ENCODE data around the gene PTPN18.
"Not testable (repeated sequence)": the region's sequence is repeated elsewhere in the genome, so short reads cannot be mapped to it uniquely, and the experiment has no call there.

The PTPN18 gene, protein sequence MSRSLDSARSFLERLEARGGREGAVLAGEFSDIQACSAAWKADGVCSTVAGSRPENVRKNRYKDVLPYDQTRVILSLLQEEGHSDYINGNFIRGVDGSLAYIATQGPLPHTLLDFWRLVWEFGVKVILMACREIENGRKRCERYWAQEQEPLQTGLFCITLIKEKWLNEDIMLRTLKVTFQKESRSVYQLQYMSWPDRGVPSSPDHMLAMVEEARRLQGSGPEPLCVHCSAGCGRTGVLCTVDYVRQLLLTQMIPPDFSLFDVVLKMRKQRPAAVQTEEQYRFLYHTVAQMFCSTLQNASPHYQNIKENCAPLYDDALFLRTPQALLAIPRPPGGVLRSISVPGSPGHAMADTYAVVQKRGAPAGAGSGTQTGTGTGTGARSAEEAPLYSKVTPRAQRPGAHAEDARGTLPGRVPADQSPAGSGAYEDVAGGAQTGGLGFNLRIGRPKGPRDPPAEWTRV

DNA sequence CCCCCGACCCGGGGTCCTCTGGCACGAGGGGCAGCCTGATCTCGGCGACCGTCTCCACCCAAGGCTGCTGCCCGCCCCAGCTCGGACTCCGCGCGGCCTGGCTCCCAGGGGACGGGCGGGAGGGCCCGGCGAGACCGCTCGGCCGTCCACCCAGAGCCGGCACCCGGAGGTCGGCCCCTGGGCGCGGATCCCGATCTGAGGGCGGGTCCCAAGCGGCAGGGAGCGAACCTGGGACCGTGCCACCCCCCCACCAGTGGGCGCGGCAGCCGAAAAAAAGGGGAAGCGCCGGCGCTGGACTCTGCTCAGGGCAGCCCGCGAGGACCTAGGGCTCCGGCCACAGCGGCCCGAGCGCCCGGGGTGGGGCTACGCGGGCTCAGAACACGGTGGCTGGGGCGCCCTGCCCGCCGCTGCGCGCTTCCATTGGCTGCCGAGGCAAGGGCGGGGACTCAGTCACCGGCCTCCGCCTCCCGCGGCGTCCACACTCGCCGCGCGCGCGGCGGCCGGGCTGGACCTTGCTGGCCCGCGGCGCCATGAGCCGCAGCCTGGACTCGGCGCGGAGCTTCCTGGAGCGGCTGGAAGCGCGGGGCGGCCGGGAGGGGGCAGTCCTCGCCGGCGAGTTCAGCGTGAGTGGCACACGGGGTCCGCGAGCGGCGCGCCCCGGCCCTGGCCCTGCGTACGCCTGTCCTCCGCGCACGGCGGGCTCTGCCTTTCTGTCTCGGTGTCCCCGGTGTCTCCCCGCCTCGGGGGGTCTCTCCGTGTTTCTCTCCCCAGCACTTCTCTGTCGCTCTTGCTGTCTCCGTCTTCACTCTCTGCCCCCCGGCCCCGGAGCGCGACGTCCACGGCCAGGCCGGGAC, at the start of gene PTPN18:
TSS of gene PTPN18 (plus strand) at position 479 of the 854 bp plus-strand sequence. CDS start at position 531, 52 bp downstream.
- DNase-seq: no peak

DNA sequence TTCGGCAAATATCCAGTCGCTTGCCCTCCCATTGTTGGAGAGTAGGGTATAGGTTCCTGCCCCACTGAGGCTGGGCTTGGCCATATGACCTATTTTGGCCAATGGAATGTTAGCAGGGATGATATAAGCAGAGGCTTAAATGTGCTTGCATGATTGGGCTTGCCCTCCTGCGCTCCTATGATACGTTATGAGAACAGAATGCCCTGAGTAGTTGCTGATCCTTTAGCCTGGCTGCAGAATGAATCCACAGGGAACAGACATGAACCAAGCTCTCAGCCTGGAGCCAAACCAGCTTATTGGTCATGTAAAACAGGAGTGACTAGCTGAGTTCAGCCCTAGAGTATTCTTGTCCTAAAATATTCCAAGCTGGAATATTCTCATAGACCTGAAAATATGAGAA, 48.0 kb upstream of the PTPN18 start:
- no peak for DNase-seq

DNA sequence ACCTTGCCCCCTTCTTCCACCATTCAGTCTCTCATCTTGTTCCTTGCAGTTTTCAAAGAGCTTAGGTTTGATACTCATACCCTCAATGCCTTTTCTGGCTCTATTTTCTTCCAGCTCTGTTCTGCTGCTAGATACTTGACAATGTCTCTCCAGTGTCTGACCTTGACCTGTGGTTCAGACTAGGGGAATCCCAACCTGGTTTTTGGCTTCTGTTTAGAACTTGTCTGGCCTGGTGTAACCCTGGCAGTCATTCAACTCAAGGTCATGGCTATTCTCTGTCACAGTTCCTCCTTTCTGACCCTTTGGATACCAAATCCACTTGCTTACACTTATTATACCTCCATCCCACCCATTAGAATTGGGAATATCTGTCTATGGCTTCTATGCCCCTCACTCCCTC, 45.0 kb upstream of the PTPN18 start:
- no peak for DNase-seq

DNA sequence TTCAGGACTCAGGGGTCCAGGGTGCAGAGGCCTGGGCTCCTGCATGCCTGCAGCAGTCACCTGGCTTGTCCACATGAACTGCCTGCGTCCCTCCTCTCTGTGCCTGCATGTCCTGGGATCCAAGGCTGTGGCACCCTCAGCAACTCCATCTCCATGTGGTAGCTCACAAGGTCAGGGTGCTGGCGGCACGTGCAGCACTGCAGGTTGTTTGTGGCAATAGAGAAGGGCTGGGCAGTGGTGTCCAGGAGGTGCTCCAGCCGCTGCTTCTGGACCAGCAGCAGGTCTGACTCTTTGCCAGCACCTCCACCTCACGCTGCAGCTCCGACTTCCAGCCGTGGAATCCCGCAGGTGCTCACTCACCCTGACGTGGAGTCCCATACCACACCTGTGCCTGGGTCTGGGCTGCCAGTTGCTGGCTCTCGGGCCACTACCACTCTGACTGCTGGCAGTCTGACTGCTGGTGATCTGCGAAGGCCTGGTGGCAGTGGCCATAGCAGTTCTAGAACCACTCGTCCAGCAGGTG, 42.0 kb upstream of the PTPN18 start:
- no peak for DNase-seq

DNA sequence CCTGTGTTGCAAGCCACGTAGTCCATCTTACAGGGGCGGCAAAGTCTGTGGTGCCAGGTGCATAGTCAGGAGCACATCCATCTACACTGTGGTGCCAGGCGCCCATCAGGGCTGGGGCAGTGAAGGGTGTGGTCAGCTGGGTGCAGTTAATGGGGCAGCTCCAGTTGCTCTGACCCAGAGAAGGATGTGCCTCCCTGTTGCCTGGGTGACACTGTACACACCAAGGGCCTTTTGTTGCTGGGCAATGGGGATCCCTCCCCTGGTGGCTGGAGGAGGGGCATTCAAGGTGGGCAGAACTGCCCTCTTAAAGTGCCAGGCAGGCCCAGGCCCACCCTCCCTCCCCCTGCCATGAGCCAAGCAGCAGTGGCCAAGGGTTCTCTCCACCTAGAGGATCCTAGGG, 41.5 kb upstream of the PTPN18 start:
- no peak for DNase-seq

DNA sequence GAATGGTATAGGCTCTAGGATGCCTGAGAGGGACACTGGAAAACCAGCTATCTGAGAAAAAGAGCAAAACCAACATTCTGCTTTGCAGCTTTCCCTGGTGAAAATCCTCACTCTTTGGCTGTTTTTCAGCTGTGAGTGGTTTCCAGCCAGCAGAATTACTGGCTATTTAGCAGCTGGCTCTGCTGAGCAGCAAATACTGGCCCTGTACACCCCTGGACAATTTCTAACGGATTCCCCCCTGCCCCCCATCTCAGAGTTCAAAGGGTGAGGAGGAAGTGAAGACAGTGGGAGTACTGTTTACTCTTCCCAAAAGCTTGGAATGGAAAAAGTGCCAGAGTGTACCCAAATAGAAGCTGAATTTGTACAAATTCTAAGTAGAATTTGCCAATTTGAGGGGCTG, 39.3 kb upstream of the PTPN18 start:
- DNase-seq: no peak

DNA sequence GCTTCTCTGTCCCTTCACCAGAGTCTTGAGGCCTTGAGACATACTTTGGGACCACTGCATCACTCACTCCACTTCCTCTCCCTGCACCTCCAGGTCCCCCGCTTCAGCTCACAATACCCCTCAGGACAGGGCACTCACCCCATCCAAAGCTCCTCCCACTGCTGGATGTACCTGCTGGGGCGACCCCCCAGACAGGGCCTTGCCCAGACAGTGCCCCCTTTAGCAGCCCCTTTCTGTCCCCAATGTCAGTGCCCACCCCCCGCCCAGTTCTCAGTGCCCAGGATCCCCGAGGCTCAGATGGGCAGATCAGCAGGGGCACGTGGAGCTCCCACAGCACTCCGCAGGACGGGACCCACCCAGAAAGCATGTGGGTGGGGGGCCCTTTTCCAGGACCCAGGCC, 37.0 kb upstream of the PTPN18 start:
- DNase-seq: no peak

DNA sequence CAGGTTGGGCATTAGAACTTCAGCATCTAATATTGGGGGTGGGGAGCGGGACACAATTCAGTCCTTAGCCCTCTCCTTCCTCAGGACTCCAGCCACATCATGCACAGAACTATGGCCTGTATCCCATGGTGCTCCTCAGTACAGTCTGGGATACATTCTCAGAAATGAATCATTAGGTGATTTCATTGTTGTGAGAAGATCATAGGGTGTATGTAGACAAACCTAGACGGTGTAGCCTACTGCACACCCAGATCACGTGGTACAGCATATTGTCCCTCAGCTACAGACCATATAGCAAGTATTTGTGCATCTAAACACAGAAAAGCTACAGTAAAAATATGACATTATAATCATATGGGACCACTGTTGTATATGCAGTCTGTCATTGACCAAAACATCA, 36.3 kb upstream of the PTPN18 start:
- DNase-seq: no peak

DNA sequence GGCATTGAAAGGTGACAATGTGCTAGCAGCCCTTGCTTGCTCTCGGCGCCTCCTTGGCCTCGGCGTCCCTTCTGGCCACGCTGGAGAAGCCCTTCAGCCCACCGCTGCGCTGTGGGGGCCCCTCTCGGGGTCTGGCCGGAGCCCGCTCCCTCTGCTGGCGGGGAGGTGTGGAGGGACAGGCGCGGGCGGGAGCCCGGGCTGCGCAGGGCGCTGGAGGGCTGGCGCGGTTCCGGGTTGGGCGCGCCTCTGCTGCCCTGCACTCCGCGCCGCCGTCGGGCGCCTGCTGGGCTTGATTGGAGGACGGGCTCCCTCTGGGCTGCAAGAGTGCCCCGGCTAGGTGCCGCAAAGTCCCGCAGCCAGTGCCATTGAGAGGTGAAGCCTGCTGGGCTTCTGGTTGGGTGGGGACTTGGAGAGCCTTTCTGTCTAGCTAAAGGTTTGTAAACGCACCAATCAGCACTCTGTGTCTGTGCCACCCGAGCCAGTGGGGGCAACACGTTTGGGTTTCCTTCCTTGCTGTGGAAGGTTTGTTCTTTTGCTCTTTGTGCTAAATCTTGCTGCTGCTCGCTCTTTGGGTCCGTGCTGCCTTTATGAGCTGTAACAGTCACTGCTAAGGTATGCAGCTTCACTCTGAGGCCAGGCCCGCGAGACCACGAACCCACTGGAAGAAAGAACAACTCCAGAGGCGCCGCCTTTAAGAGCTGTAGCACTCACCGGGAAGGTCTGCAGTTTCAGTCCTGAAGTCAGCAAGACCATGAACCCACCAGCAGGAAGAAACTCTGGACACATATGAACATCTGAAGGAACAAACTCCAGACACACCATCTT, 27.9 kb upstream of the PTPN18 start:
- no peak for DNase-seq

DNA sequence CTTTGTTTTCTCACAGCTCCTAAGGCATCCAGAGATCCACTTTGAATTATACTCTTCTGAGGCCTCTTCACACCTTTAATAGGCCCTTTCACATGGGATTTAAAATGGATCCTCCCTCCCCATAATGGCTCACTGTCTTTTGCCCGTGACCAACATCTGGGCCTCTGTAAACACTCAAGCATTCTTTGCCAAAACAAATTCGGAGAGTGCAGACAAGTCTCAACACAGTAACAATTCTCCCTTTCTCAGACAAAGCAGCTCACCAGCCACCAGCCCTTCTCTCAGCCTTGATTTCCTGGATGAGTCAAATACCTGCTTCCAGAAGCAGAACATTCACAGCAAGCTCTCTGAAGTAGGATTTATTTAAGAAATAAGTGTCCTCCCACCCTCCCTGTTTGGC, 27.1 kb upstream of the PTPN18 start:
- DNase-seq: no peak

DNA sequence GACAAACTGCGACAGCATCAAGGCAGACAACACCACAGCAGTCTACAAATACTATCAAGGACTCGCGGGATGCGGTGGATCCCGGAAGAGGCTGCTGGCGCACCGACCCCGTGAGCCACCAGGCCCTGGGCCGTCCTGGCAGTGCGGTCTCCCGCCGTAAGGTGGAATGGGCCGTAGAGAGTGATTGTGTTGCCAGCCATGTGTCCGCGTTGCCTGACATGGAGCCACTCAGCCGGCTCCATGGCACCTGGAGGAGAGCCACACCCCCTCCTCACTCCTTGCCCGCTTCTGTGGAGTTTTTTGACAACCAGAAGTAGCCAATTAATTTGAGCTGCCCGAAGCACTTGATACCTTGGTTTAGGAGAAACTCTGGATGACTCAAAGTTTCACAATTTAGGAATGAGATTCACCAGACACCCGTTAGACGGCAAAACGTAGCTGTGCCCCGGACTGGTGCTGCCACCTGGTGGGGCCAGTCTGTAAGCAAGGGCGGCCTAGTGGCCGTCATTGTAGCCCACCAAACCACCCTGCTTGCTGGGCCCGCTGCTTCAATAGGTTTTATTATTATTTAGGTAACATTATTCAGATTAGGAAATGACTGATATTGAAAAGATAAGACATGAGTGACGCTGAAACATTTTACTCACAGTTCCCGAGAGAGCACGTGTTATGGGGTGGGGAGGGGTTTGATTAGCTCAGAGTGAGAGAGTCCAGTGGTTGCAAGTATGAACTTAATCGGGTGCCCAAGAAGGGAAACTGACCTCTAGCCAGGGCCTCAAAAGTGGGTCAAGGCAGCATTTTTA, 23.4 kb upstream of the PTPN18 start:
- no peak for DNase-seq

DNA sequence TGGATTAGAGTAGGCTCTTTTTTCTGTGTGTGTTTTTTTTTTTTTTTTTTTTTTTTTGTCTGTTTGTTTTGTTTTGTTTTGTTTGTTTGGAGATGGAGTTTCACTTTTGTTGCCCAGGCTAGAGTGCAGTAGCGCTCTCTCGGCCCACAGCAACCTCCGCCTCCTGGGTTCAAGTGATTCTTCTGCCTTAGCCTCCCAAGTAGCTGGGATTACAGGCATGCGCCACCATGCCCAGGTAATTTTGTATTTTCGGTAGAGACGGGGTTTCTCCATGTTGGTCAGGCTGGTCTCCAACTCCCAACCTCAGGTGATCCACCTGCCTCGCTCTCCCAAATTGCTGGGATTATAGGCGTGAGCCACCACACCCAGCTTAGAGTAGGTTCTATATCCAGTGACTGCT, 22.6 kb upstream of the PTPN18 start:
- not testable (repeated sequence) for DNase-seq

DNA sequence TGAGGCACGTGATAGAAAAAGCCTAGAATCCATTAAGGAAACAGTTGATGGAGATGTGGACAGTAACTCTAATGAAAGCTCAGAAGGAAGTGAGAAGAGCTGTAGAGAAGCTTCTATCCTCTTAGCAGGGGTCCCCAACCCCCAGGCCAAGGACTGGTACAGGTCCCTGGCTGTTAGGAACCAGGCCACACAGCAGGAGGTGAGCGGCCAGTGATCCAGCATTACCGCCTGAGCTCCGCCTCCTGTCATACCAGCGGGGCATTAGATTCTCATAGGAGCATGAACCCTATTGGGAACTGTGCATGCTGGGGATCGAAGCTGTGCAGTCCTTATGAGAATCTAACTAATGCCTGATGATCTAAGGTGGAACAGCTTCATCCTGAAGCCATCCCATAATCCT, 21.8 kb upstream of the PTPN18 start:
- DNase-seq: no peak

DNA sequence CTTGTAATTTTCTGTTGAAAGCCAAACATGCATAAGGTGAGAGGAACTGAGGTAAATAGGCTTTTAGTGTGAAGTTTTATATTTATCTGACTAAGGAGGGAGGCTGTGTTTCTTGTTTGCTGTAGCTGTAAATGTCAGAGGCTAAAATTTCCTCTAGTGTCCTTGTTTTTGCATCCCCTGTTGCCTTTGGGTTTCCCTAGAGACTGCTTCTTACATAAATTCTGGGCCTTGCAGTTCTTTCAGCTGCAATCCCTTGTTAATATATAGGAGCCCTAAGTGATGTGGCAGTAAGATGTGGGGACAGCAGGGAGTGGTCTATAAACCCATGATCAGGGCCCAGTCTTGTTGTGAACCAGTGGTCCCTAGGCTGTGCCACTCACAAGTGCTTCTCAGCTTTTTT, 20.6 kb upstream of the PTPN18 start:
- DNase-seq: no peak

DNA sequence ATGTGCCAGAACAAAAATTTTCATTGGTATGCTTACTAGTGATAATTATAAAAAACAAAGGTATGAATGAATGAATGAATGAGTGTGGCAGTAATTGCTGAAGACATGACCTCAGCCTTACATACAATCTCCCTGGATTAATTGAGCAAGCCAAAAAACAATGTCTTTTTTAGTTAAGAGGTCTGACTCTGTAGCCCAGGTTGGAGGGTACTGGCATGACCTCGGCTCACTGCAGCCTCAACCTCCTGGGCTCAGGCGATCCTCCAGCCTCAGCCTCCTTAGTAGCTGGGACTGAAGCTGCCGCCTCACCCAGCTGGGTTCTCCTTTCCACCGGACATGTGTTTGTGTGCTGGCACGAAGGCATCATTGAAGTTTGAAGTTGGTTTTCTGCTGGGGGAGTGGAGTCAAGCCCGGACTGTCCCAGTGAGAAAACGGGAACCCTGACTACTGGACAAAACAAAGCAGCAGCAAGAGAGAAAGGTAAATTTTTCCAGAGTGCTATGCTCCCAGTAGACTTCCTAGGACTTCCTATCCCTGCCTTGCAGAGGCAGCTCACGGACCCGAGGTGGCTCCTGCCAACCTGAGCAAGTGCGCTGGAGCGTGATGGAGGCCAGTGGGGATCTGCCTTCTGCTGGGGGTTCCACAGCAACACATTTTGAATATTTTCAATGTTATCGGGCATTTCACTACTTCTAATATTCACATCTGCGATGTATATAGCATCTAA, 19.5 kb upstream of the PTPN18 start:
- no peak for DNase-seq

DNA sequence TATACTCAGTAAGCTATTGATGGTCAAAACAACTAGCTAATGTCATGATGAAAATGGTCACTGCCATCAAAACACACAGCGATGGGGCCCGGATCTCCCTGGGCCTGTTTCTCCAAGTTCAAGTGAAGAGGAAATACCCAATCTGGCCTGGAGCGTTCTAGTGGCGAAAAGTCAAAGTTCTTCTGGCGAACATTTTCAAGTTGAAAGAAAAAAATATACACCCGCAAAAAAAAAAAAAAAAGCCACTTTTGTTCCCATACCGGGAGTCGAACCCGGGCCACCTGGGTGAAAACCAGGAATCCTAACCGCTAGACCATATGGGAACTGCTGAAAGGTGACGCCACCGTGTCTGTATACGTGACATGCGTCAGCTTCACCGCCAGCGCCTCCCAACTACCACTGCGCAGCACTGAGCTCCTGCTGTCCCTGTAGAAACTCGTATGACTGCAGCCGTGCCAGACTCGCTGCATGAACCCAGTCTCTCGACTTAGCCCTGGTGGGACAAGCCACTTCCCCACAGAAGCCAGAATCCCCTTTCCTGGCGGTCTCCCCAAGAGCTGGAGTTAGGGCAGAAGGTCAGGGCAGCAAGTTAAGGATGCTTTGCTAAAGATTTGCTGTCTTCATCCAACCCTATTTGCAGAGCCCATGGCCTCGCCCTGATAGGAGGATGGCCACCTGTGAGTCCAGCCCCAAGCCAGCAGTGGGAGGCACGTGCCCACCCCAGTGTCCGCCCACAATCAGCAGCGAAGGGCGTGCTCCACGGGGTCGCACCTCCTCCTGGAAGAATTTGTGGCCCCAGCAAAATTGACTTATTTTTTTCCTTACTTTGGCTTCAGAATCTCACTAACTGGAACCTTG, 18.8 kb upstream of the PTPN18 start:
- no peak for DNase-seq

DNA sequence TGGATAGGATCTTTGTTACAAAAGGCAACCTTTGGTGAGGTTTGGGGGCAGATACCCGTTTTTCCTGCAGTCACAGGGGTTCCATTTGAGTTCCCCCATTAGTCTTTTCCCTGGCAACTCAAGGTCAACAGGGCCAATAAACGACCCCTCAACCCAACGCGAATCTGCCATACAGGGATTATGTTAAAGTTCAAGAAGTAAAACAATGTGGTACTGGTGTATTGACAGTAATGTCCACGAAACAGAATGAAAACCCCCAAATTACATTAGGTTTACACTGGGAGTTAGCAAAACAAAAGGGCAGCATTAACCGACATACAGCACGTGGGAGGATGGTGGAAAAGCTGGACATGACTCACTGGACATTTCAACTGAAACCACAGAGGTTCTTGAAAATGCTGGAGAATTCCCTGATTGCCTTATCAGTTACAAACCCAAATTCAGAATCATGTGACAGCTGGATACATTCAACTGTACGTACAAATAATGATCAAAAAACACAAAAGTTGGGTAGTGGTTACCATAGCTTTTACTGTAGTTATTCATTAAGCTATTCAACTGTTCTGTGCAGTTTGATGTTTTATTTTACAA, 18.0 kb upstream of the PTPN18 start:
- DNase-seq: no peak

DNA sequence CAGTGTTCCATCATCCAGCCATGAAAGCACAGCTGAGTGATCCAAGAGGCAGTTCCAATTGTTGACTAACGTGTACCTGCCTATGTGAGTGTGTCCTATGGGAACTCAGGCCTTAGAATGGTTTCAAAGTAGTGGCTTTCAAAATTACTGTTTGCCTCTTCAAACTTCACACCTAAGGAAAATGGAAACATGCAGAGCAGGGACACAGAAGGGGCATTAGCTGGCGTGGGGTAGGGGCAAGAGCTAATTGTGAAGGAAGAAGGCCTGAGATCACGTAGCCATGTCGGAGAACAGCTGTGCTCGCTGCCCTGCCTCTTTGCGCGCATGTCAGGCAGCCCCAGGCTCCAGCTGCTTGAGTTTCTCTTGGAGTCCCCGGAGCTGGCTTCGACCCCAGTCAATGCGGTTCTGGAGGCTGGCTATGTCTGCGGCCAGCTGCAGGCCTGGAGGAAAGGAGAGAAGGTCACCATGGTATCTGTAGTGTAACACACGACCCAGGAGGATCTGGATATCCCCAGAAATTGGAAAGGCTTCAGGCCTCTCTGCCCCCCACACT, 17.0 kb upstream of the PTPN18 start:
- no peak for DNase-seq

DNA sequence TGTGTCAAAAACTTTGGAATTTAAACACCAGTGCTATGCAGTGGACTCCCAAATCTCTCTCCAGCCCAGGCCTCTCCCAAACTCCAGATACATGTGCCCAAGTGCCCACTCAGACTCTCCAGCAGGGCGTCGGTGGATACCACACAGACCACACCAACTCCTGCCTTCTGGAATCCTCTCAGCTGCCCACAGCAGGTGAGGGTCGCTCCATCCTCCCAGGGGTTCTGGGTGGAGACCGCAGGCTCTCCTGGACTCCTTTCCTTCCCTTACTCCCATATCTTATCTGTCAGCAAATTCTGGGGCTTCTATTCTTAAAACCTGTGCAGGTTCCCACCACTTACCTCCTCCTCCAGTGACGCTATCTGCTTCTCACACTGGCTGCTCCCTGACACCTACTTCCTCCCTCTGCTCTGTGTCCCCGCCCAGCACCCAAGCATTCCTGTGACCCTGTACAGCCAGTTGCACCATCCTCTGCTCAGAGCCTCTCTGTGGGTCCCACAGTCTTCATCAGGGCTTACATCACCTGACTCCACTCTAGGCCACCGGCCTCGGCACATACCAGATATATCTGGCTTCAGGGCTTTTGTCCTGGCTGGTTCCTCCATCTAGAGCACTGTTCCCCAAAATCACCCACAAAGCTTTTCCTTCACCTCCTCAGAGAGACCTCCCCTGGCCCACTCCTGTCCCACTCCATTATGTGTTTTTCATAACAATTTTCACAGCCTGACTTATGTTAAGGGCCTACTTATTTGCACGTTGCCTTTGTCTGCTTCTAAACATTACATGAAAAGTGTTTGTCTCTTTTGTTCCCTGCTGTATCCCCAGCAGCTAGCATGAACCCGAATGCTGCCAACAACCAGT, 15.7 kb upstream of the PTPN18 start:
- no peak for DNase-seq
